ENCODE results near the gene L1CAM.

The L1CAM gene

GRCh38 chrX:153871946-153872878, 13.8 kb downstream of the L1CAM start:
- Histone ChIP-seq H3K79me2 (ENCODE audit: low read length) (no peaks in the 10 kb centered on the region), H3K4me1 (ENCODE audit: low read length) (no peaks in the 10 kb centered on the region), H3K36me3 (replicated peaks; ENCODE audit: low read depth, low read length) (no peaks in the 10 kb centered on the region), H3K4me2 (ENCODE audit: low read length) (no peak overlapping the region), H3K9ac (ENCODE audit: low read length) (no peak overlapping the region), H3K9me3 (ENCODE audit: insufficient read depth, low read length) (no peaks in the 10 kb centered on the region), H3K4me3 (ENCODE audit: low read length) (no peak overlapping the region), H3K27ac (ENCODE audit: low read length) (no peak overlapping the region), H4K20me1 (ENCODE audit: insufficient read depth, low read length) (peaks cover 27% of the 10 kb centered on the region), H3K27me3 (ENCODE audit: low read depth, low read length) (no peaks in the 10 kb centered on the region), H2AFZ (ENCODE audit: low read depth, low read length) (no peak overlapping the region)
- TF ChIP-seq CTCF (IDR thresholded peaks at IDR 0.05; ENCODE audit: low read depth, low read length): no peak
- no peak for TF ChIP-seq EZH2phosphoT487 (IDR thresholded peaks at IDR 0.05; ENCODE audit: low read depth)

- no peak overlapping the region for H3K27ac ChIP-seq (ENCODE audit: low read length)
- H4K20me1 ChIP-seq (ENCODE audit: insufficient read depth, low read length): peaks cover 27% of the 10 kb centered on the region
These were observed 14.5 kb downstream of the L1CAM start for GRCh38 chrX:153871451-153871850.

GRCh38 chrX:153870791-153871360, 15.1 kb downstream of the L1CAM start:
- no peak for TF ChIP-seq EZH2phosphoT487 (IDR thresholded peaks at IDR 0.05; ENCODE audit: low read depth)
- TF ChIP-seq CTCF (IDR thresholded peaks at IDR 0.05; ENCODE audit: low read depth, low read length): peak; percentile 9; the same call in 1 of the 2 replicates
- H4K20me1 ChIP-seq (ENCODE audit: insufficient read depth, low read length): peaks cover 27% of the 10 kb centered on the region
- no peak overlapping the region for H3K4me2 ChIP-seq (ENCODE audit: low read length)
- no peaks in the 10 kb centered on the region for H3K4me1 ChIP-seq (ENCODE audit: low read length)
- H3K9ac ChIP-seq (ENCODE audit: low read length): no peak overlapping the region
- H3K27ac ChIP-seq (ENCODE audit: low read length): no peak overlapping the region
- H2AFZ ChIP-seq (ENCODE audit: low read depth, low read length): no peak overlapping the region
- H3K79me2 ChIP-seq (ENCODE audit: low read length): no peaks in the 10 kb centered on the region
- H3K27me3 ChIP-seq (ENCODE audit: low read depth, low read length): no peaks in the 10 kb centered on the region
- no peaks in the 10 kb centered on the region for H3K9me3 ChIP-seq (ENCODE audit: insufficient read depth, low read length)
- no peak overlapping the region for H3K4me3 ChIP-seq (ENCODE audit: low read length)
- H3K36me3 ChIP-seq (replicated peaks; ENCODE audit: low read depth, low read length): no peaks in the 10 kb centered on the region

More at GRCh38 chrX:153871451-153871850, 14.5 kb downstream of the L1CAM start:
- H3K36me3 ChIP-seq (replicated peaks; ENCODE audit: low read depth, low read length): no peaks in the 10 kb centered on the region
- no peaks in the 10 kb centered on the region for H3K27me3 ChIP-seq (ENCODE audit: low read depth, low read length)
- no peak overlapping the region for H3K4me3 ChIP-seq (ENCODE audit: low read length)
- no peak overlapping the region for H3K4me2 ChIP-seq (ENCODE audit: low read length)
- TF ChIP-seq EZH2phosphoT487 (IDR thresholded peaks at IDR 0.05; ENCODE audit: low read depth) (no peak), CTCF (IDR thresholded peaks at IDR 0.05; ENCODE audit: low read depth, low read length) (no peak)
- H3K9me3 ChIP-seq (ENCODE audit: insufficient read depth, low read length): no peaks in the 10 kb centered on the region
- no peaks in the 10 kb centered on the region for H3K4me1 ChIP-seq (ENCODE audit: low read length)
- H3K9ac ChIP-seq (ENCODE audit: low read length): no peak overlapping the region
- H3K79me2 ChIP-seq (ENCODE audit: low read length): no peaks in the 10 kb centered on the region
- no peak overlapping the region for H2AFZ ChIP-seq (ENCODE audit: low read depth, low read length)

DNA sequence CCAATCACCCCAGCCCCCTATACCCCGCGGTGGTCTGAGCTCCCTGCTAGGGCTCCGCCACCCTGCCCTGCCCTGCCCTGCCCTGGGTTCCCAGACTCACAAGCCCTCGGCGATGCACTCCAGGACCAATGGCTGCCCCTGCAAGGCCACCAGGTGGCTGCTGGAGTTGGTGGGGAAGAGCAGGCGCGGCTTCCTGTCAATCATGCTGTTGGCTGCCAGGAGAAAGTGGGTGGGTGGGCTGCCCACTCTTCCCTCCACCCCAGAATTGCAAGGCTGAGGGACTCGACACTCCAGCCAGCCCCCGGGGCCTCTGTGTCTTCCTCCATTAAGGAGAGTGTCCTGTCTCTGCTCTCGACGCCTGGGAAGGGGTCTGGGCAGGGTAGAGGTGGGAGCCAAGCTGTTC, 15.7 kb downstream of the L1CAM start:
- Histone ChIP-seq H3K9ac (ENCODE audit: low read length) (no peak overlapping the region), H3K4me1 (ENCODE audit: low read length) (no peaks in the 10 kb centered on the region), H2AFZ (ENCODE audit: low read depth, low read length) (no peak overlapping the region), H3K27me3 (ENCODE audit: low read depth, low read length) (no peaks in the 10 kb centered on the region), H3K4me2 (ENCODE audit: low read length) (no peak overlapping the region), H3K4me3 (ENCODE audit: low read length) (no peak overlapping the region), H3K36me3 (replicated peaks; ENCODE audit: low read depth, low read length) (no peaks in the 10 kb centered on the region), H3K27ac (ENCODE audit: low read length) (no peak overlapping the region), H3K9me3 (ENCODE audit: insufficient read depth, low read length) (no peaks in the 10 kb centered on the region), H3K79me2 (ENCODE audit: low read length) (no peaks in the 10 kb centered on the region), H4K20me1 (ENCODE audit: insufficient read depth, low read length) (peaks cover 24% of the 10 kb centered on the region)
- TF ChIP-seq CTCF (IDR thresholded peaks at IDR 0.05; ENCODE audit: low read depth, low read length): no peak
- no peak for TF ChIP-seq EZH2phosphoT487 (IDR thresholded peaks at IDR 0.05; ENCODE audit: low read depth)
